ENCODE data around the gene PLAAT5.
"Not testable (repeated sequence)": the region's sequence is repeated elsewhere in the genome, so short reads cannot be mapped to it uniquely, and the experiment has no call there.

Gene PLAAT5

GRCh38 chr11:63528729-63529278 lies 37.8 kb upstream of the PLAAT5 start:
- ATAC-seq = not testable (repeated sequence)

GRCh38 chr11:63528156-63528555 lies 37.2 kb upstream of the PLAAT5 start:
- ATAC-seq = not testable (repeated sequence)

- TF ChIP-seq ARNTL (CRISPR knock-in tag; IDR thresholded peaks at IDR 0.05; ENCODE audit: borderline replicate concordance, low read depth) (no peak), PATZ1 (CRISPR knock-in tag; IDR thresholded peaks at IDR 0.05; ENCODE audit: borderline replicate concordance) (no peak), ZFP3 (CRISPR knock-in tag; IDR thresholded peaks at IDR 0.05) (no peak), GLIS3 (CRISPR knock-in tag; IDR thresholded peaks at IDR 0.05) (no peak), ESRRG (CRISPR knock-in tag; IDR thresholded peaks at IDR 0.05) (no peak), ZNF565 (CRISPR knock-in tag; conservative IDR thresholded peaks at IDR 0.05; ENCODE audit: low read depth) (no peak), TOX (CRISPR knock-in tag; IDR thresholded peaks at IDR 0.05; ENCODE audit: borderline replicate concordance) (no peak), CSRNP3 (CRISPR knock-in tag; IDR thresholded peaks at IDR 0.05) (no peak), CSDC2 (CRISPR knock-in tag; IDR thresholded peaks at IDR 0.05) (no peak), RARB (CRISPR knock-in tag; IDR thresholded peaks at IDR 0.05) (no peak), OSR1 (CRISPR knock-in tag; IDR thresholded peaks at IDR 0.05) (no peak)
- TF ChIP-seq, protein P1, sequence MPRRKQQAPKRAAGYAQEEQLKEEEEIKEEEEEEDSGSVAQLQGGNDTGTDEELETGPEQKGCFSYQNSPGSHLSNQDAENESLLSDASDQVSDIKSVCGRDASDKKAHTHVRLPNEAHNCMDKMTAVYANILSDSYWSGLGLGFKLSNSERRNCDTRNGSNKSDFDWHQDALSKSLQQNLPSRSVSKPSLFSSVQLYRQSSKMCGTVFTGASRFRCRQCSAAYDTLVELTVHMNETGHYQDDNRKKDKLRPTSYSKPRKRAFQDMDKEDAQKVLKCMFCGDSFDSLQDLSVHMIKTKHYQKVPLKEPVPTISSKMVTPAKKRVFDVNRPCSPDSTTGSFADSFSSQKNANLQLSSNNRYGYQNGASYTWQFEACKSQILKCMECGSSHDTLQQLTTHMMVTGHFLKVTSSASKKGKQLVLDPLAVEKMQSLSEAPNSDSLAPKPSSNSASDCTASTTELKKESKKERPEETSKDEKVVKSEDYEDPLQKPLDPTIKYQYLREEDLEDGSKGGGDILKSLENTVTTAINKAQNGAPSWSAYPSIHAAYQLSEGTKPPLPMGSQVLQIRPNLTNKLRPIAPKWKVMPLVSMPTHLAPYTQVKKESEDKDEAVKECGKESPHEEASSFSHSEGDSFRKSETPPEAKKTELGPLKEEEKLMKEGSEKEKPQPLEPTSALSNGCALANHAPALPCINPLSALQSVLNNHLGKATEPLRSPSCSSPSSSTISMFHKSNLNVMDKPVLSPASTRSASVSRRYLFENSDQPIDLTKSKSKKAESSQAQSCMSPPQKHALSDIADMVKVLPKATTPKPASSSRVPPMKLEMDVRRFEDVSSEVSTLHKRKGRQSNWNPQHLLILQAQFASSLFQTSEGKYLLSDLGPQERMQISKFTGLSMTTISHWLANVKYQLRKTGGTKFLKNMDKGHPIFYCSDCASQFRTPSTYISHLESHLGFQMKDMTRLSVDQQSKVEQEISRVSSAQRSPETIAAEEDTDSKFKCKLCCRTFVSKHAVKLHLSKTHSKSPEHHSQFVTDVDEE (CRISPR knock-in tag; IDR thresholded peaks at IDR 0.05) = no peak
- ATAC-seq = no peak
These were observed 36.7 kb upstream of the PLAAT5 start for GRCh38 chr11:63527667-63528066.

GRCh38 chr11:63523151-63523550 lies 32.2 kb upstream of the PLAAT5 start:
- TF ChIP-seq RARB (CRISPR knock-in tag; IDR thresholded peaks at IDR 0.05) (no peak), ESRRG (CRISPR knock-in tag; IDR thresholded peaks at IDR 0.05) (no peak), GLIS3 (CRISPR knock-in tag; IDR thresholded peaks at IDR 0.05) (no peak)

DNA sequence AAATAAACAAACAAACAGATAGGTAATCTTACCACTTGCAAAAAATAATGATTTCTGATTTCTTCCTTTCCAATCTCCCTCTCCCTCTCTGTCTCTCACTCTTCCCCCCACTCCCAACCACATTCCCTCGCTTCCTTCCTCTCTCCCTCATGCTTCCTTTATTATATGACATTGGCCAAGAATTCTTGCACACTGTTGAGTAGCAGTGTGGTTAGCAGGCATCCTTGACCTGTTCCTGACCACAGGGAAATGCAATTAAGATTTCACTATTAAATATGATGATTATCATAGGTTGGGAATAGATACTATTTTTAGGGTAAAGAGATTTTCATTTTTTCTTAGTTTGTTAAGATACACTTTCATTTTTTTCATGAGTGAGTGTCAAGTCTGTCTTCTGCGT lies 30.9 kb upstream of the PLAAT5 start:
- TF ChIP-seq CSRNP3 (CRISPR knock-in tag; IDR thresholded peaks at IDR 0.05) (no peak), ZNF8 (CRISPR knock-in tag; IDR thresholded peaks at IDR 0.05) (no peak), BACH2 (CRISPR knock-in tag; IDR thresholded peaks at IDR 0.05; ENCODE audit: borderline replicate concordance) (no peak), ISL1 (CRISPR knock-in tag; IDR thresholded peaks at IDR 0.05) (no peak), RARB (CRISPR knock-in tag; IDR thresholded peaks at IDR 0.05) (no peak), ARNTL (CRISPR knock-in tag; IDR thresholded peaks at IDR 0.05; ENCODE audit: borderline replicate concordance, low read depth) (no peak), CSDC2 (CRISPR knock-in tag; IDR thresholded peaks at IDR 0.05) (no peak), ZNF70 (CRISPR knock-in tag; IDR thresholded peaks at IDR 0.05) (no peak), PATZ1 (CRISPR knock-in tag; IDR thresholded peaks at IDR 0.05; ENCODE audit: borderline replicate concordance) (no peak)
- no peak for ATAC-seq

More at GRCh38 chr11:63523151-63523550, 32.2 kb upstream of the PLAAT5 start:
- no peak for ATAC-seq

Data from SK-N-SH treated with all-trans-retinoic acid at 6 μM for 48 hours (cell line).